Measurements from ENCODE around the gene LRP1-AS. TPM values are rescaled to one million over a fixed set of nuclear protein-coding genes. Genes with fewer than 3 reads are reported as not detected.

LRP1-AS gene
- total RNA-seq, 4 donors from 2014 or later: not detected

DNA sequence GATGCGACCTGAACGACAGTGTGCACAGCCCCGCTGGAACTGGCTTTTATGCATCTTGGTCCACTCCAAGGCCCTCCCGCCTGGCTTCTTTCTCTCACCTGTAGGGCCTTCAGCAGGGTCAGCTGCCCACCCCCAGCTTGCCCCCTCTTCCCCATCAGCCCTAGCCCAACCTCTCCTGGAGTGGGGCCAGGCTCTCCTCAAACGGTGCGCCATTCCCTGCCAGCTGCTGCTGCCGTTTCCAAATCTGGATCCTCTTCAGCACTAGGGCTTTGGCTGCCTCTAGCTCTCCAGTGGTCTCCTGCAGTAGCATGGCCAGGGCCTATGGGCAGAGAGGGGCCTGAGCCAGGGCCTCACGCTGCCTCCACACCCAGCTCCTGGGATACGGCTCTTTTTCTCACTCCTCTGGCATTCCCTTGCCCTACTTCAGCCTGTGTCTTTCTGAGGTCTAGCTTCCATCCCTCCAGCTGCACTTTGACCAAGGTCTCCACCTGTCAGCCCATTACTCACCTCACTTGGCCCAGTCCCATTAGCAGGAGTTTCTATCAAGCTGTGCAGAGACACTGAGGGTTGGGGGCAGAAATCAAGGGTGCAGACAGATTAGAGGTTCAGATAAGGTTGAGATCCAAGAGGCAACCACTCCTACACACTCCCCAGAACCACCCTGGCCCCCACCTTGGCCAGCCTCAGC is 41.3 kb downstream of the LRP1-AS start:
- no peaks in the 10 kb centered on the region for H3K27me3 ChIP-seq
- no peak overlapping the region for H3K4me3 ChIP-seq
- H3K27ac ChIP-seq: no peak overlapping the region
- no peak for DNase-seq
- H3K36me3 ChIP-seq: peaks cover 20 to 82% (median 30%) of the 10 kb centered on the region in 3 donors
- no peak for TF ChIP-seq POLR2A (IDR thresholded peaks at IDR 0.05)
- TF ChIP-seq, protein P1, sequence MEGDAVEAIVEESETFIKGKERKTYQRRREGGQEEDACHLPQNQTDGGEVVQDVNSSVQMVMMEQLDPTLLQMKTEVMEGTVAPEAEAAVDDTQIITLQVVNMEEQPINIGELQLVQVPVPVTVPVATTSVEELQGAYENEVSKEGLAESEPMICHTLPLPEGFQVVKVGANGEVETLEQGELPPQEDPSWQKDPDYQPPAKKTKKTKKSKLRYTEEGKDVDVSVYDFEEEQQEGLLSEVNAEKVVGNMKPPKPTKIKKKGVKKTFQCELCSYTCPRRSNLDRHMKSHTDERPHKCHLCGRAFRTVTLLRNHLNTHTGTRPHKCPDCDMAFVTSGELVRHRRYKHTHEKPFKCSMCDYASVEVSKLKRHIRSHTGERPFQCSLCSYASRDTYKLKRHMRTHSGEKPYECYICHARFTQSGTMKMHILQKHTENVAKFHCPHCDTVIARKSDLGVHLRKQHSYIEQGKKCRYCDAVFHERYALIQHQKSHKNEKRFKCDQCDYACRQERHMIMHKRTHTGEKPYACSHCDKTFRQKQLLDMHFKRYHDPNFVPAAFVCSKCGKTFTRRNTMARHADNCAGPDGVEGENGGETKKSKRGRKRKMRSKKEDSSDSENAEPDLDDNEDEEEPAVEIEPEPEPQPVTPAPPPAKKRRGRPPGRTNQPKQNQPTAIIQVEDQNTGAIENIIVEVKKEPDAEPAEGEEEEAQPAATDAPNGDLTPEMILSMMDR (IDR thresholded peaks at IDR 0.05): no peak
- H3K9me3 ChIP-seq: no peaks in the 10 kb centered on the region
- 70 to 82% methylated on average over 9 of the region's 9 CpGs for WGBS, 2 donors
- intact Hi-C loops (cut with DNase I): no loop called here
- H3K4me1 ChIP-seq: peaks cover 25 to 56% (median 28%) of the 10 kb centered on the region in 3 donors

DNA sequence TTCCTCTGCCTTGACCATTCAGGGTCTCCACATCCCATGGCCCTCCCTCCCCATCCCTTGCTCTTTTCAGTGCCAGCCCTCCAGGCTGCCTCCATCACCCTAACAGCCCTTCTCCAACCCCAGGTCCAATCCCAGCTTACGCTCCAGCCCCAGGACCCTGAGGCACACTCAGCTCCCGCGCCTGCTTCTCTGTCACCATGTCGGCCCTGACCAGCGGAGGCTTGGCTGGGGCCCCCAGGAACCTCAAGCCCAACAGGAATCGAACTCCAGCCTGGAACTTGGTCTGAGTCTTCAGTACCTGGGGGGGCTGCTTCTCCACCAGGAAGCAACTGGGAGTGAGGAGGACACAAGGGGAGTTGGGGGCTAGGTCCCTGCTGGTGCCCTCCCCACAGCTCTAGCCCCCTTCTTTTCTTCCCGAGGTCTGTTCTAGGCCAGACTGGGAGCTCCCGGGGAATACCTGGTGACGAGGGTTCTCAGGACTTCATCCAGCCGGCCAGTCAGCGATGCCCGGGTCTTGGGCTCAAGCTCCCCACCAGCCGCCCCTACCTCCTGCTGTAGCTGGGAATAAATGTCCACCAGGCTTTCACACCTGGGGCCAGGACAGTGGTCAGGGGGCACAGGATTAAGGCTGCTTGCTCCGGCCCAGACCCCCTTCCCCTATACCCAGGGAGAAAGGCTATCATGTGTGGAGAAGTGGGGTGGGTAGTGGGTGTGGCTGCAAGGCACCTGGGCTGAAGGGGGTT is 42.2 kb downstream of the LRP1-AS start:
- intact Hi-C loops (cut with DNase I): no loop called here
- Histone ChIP-seq H3K9me3 (no peaks in the 10 kb centered on the region), H3K36me3 (peaks cover 20 to 89% (median 30%) of the 10 kb centered on the region in 3 donors), H3K4me3 (no peak overlapping the region), H3K4me1 (peaks cover 26 to 64% (median 28%) of the 10 kb centered on the region in 3 donors), H3K27me3 (no peaks in the 10 kb centered on the region), H3K27ac (no peak overlapping the region)
- no peak for DNase-seq
- 96% methylated on average over 4 to 8 of the region's 14 CpGs for WGBS, 2 donors
- no peak for TF ChIP-seq POLR2A (IDR thresholded peaks at IDR 0.05)
- TF ChIP-seq, protein P1 (IDR thresholded peaks at IDR 0.05): no peak

DNA sequence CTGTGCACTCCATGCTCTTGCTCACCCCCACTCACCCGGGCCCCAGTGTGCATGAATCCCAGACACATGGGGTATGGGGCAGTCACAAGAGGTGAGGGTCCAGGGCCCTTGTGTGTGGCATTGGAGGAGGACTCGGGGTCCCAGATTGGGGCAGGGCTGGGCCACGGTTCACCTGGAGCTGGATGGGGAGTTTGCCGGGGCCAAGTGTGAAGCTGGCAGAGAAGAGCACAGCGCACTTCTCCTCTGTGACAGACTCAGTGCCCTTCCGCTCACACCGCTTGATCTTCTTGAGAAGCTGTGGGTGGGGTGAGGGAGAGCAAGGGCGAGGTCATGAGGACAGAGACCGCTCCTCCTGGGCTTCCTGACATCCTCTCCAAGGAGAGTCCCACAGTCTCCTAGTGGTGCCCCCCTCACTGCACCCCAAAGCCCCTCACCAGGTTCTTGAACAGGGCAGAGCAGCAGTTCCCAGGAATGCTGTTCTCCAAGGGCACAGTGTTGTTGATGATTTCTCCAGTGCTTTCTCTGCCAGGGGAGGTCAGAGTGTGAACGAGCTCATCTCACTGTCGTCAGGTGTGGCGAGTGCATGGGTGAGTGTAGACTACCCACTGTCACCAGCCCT is 43.0 kb downstream of the LRP1-AS start:
- peaks cover 20 to 64% (median 26%) of the 10 kb centered on the region in 3 donors for H3K4me1 ChIP-seq
- no peaks in the 10 kb centered on the region for H3K9me3 ChIP-seq
- 90 to 93% methylated on average over 10 of the region's 12 CpGs for WGBS, 2 donors
- no peaks in the 10 kb centered on the region for H3K27me3 ChIP-seq
- DNase-seq: no peak
- intact Hi-C loops (cut with DNase I): no loop called here
- TF ChIP-seq POLR2A (IDR thresholded peaks at IDR 0.05): no peak
- TF ChIP-seq, protein P1 (IDR thresholded peaks at IDR 0.05): no peak
- H3K4me3 ChIP-seq: no peak overlapping the region
- H3K27ac ChIP-seq: no peak overlapping the region
- H3K36me3 ChIP-seq: peaks cover 20 to 96% (median 34%) of the 10 kb centered on the region in 3 donors

DNA sequence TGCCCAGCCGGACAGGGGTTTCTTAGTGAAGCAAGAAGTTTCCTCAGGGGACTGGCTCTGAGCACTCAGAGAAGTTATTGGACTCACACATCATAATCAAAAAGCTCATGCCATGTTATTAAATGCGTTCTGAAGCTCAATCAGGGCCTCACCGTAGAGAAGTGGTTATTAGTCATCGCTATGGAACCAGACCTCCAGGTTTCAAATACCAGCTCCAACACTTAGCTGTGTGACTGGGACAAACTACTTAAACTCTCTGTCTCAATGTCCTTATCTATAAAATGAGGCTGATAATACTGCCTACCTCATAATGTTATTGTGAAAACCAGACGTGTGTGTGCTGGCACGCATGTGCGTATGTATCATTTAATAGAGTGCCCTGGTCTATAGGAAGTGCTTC is 43.6 kb downstream of the LRP1-AS start:
- H3K27me3 ChIP-seq: no peaks in the 10 kb centered on the region
- no peak for DNase-seq
- intact Hi-C loops (cut with DNase I): no loop called here
- 80 to 84% methylated on average over 6 to 7 of the region's 7 CpGs for WGBS, 2 donors
- no peak for TF ChIP-seq POLR2A (IDR thresholded peaks at IDR 0.05)
- TF ChIP-seq, protein P1 (IDR thresholded peaks at IDR 0.05): no peak
- H3K27ac ChIP-seq: no peak overlapping the region
- H3K4me1 ChIP-seq: peaks cover 17 to 64% (median 23%) of the 10 kb centered on the region in 3 donors
- no peak overlapping the region for H3K4me3 ChIP-seq
- peaks cover 20 to 96% (median 37%) of the 10 kb centered on the region in 3 donors for H3K36me3 ChIP-seq
- no peaks in the 10 kb centered on the region for H3K9me3 ChIP-seq
